HFFc6 (cell line): ENCODE results near the gene RPS25. TPM values are rescaled to one million over a fixed set of nuclear protein-coding genes. Genes with fewer than 3 reads are reported as not detected.

Experiments
- DNase-seq: peaks from one replicate; pipeline ENCODE4 v3.0.0-alpha.2; 2018
- H3K27ac Mint-ChIP-seq: 2 replicates; pipeline ENCODE4 v1.8.0; 2020; ENCODE audit warnings: mild to moderate bottlenecking, mixed read lengths
- H3K27me3 Mint-ChIP-seq: 2 replicates; pipeline ENCODE4 v1.8.0; 2021; ENCODE audit warnings: mild to moderate bottlenecking, moderate library complexity, mixed read lengths; ENCODE audit not compliant: insufficient read depth
- H3K36me3 Mint-ChIP-seq: 2 replicates; pipeline ENCODE4 v1.8.0; 2021; ENCODE audit warnings: low read depth, mixed read lengths
- H3K4me1 Mint-ChIP-seq: 2 replicates; pipeline ENCODE4 v1.8.0; 2020; ENCODE audit warnings: low read depth, mixed read lengths
- H3K4me3 Mint-ChIP-seq: 2 replicates; pipeline ENCODE4 v1.8.0; 2020; ENCODE audit warnings: mild to moderate bottlenecking, moderate library complexity, mixed read lengths
- H3K9me3 Mint-ChIP-seq: 2 replicates; pipeline ENCODE4 v1.8.0; 2020; ENCODE audit warnings: mild to moderate bottlenecking, mixed read lengths
- total RNA-seq, 6 experiments: library from RNA; stranded (reverse); fragmentation: NEBNext Ultra II Directional; extraction: Animal tissue kit (Norgen Biotek cat#: 25700); gene quantifications; 2 replicates in 1 of 6; 3 replicates in 5 of 6; pipeline ENCODE4 v1.2.3, GENCODE V29; 2021
- TF ChIP-seq, protein P1 (sequence below): fragments of 200-600 bp; sonication (generic); IDR thresholded peaks from 2 replicates; pipeline ENCODE4 v1.5.0; 2021; ENCODE audit warnings: antibody characterized with exemption, mild to moderate bottlenecking

RPS25 gene
- total RNA-seq, 6 experiments from 2014 or later: 699 to 981 (median 857) TPM

DNA sequence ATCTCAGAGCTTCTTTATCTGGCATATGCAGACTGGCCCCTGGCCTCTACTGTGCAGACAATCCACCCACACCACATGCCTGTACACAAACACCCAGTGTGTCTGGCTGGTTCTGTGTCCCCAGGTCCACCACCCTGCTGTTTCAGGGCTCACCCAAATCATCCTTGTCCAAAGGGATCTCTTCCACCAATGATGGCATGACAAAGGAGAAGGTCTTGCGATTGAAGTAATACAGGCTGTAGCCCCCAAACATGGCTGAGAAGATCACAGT lies 10.9 kb upstream of the RPS25 start:
- no peak overlapping the region for H3K27ac Mint-ChIP-seq
- peaks cover 9% of the 10 kb centered on the region; the same call in 1 of the 2 replicates for H3K36me3 Mint-ChIP-seq
- TF ChIP-seq, protein P1, sequence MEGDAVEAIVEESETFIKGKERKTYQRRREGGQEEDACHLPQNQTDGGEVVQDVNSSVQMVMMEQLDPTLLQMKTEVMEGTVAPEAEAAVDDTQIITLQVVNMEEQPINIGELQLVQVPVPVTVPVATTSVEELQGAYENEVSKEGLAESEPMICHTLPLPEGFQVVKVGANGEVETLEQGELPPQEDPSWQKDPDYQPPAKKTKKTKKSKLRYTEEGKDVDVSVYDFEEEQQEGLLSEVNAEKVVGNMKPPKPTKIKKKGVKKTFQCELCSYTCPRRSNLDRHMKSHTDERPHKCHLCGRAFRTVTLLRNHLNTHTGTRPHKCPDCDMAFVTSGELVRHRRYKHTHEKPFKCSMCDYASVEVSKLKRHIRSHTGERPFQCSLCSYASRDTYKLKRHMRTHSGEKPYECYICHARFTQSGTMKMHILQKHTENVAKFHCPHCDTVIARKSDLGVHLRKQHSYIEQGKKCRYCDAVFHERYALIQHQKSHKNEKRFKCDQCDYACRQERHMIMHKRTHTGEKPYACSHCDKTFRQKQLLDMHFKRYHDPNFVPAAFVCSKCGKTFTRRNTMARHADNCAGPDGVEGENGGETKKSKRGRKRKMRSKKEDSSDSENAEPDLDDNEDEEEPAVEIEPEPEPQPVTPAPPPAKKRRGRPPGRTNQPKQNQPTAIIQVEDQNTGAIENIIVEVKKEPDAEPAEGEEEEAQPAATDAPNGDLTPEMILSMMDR: no peak

DNA sequence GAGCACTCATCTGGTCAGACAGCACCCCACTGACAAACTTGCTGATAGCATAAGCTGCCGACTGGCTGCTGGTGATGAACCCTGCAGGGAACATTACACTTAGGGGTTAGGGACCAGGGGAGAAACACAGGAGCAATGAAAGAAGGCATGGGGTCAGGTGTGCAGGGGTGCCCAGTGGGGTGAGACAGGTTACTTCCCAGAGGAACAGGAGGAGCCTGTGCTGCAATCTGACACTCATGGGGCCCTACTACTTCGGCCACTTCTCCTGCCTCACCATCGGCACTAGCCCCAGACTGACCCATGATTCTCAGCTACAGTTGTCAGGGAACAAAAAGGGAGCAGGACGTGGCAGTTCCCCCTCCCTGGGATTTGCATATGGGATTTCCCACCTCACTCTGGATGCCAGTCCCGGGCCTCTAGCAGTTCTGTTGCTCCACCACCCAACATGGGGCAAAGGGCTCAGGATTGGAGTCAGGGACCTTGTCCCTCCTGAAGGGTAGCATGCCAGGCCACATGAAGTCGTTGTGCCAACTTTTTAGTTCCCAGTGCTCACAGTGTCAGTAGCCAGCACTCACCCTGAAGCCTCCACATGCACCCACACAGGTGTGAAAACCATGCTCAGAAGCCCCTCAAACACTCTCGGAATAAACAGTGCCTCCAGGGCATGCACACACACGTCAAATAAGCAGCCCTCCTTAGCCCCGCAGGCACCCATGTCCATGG lies 10.4 kb upstream of the RPS25 start:
- Mint-ChIP-seq H3K27me3 (peaks cover 4% of the 10 kb centered on the region; the same call in 1 of the 2 replicates), H3K36me3 (peaks cover 14% of the 10 kb centered on the region), H3K9me3 (no peaks in the 10 kb centered on the region), H3K4me3 (no peak overlapping the region), H3K4me1 (peaks cover 20% of the 10 kb centered on the region), H3K27ac (no peak overlapping the region)
- TF ChIP-seq, protein P1: no peak
- DNase-seq: no peak

More for the DNA sequence above, 10.9 kb upstream of the RPS25 start:
- H3K27me3 Mint-ChIP-seq: peaks cover 4% of the 10 kb centered on the region; the same call in 1 of the 2 replicates
- DNase-seq: no peak
- peaks cover 15% of the 10 kb centered on the region for H3K4me1 Mint-ChIP-seq
- H3K4me3 Mint-ChIP-seq: no peak overlapping the region
- no peaks in the 10 kb centered on the region for H3K9me3 Mint-ChIP-seq

DNA sequence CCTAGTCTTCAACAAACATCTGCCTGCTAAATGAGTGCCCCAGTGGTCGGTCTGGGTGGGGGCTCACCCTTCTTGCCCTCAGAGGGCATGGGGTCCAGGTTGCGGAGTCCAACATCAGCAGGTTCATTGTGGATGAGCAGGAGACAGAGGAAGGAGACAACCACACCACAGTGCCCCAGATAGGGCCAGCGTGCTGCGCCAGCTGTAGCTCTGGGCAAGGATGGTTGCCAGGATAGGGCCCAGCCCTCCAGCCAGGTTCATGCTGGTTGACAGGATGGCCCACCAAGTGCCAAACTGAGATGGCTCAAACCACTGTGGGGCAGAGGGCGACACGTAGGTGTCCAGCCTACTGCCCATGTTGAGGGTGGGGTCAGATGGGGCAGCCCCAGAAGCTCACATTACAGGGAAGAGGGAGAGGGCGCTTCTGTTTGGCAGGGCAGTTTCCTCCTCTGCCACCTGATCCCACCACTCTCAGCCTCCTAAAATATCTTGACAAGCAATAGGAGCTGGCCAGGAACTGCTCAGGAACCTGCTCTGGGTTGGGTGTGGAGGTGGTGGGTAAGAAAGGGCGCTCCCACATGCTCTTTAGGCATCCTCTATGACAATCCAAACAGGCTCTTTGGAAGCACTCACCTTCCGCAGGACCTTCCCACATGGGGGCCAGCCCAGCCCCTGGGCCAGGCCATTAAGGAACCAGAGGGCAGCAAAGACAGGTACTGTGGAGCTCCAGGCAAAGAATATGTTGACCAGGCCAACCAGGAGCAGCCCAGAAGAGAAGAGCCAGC lies 9.6 kb upstream of the RPS25 start:
- Mint-ChIP-seq H3K9me3 (no peaks in the 10 kb centered on the region), H3K27me3 (peaks cover 4% of the 10 kb centered on the region; the same call in 1 of the 2 replicates), H3K4me1 (peaks cover 25% of the 10 kb centered on the region), H3K27ac (no peak overlapping the region), H3K4me3 (no peak overlapping the region), H3K36me3 (peaks cover 17% of the 10 kb centered on the region)
- TF ChIP-seq, protein P1: no peak
- DNase-seq: no peak

DNA sequence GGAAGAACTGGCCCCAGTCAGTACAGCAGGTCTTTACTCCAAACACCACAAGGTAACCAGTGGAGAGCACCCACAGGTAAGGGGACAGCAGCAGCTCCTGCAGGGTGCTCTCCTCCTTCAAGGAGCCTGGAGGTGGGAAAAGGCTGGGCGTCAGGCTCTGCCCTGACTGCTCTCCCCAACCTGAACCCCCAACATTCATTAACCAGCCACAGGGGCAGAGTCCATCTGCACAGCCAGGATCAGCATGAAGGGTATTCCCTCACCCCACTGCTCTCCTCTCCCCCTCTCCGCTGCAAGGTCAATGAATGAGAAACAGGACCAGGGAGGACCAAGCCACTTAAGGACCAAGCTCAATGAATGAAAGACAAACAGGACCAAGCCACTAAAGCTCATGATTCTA lies 8.8 kb upstream of the RPS25 start:
- H3K4me1 Mint-ChIP-seq: peaks cover 25% of the 10 kb centered on the region
- TF ChIP-seq, protein P1: no peak
- H3K9me3 Mint-ChIP-seq: no peaks in the 10 kb centered on the region
- DNase-seq: no peak
- H3K27me3 Mint-ChIP-seq: peaks cover 4% of the 10 kb centered on the region; the same call in 1 of the 2 replicates
- H3K4me3 Mint-ChIP-seq: no peak overlapping the region
- H3K36me3 Mint-ChIP-seq: peaks cover 17% of the 10 kb centered on the region
- H3K27ac Mint-ChIP-seq: no peak overlapping the region

DNA sequence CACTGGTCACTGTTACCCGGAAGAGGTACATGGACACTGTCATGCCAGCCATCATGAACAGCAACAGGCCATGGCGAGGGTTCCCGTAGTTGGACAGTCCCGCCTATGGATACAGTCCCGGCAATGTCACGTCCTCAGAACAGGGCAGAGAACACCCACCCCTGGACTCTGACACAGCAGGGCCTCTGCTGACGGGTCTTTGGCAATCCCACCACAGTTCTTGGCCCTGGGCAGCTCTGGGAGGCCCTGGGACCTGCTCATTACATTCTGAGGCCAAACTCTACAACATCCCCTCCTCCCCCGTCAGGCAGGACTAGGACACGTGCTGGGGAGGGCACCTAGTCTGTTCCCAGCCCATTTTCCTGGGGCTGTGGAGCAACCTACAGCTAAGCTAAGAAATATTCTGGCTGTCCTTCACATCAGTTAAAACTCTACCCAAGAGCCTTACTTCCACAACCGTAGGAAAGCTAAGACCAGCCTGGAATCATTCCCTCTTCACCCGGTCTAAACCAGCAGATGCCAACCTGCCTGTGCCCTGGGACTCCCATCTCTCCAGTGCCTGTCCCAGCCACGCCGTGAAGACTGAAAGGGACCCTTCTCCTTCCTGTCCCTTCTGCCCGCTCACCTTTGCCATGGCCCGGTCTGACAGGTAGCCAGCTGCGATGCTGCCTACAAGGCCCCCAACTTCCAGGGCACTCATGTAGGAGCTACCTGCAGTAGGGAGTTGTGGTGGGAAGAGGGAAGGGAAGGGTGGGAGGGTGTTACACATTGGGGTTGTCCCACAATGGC lies 8.0 kb upstream of the RPS25 start:
- H3K27me3 Mint-ChIP-seq: peaks cover 4% of the 10 kb centered on the region; the same call in 1 of the 2 replicates
- no peak overlapping the region for H3K27ac Mint-ChIP-seq

More for the DNA sequence above, 8.0 kb upstream of the RPS25 start:
- peaks cover 22% of the 10 kb centered on the region for H3K36me3 Mint-ChIP-seq
- H3K4me3 Mint-ChIP-seq: no peak overlapping the region
- H3K9me3 Mint-ChIP-seq: no peaks in the 10 kb centered on the region
- TF ChIP-seq, protein P1: no peak
- peaks cover 31% of the 10 kb centered on the region for H3K4me1 Mint-ChIP-seq
- no peak for DNase-seq
